IMR-90 (cell line): ENCODE results near the gene APPL2. TPM values are rescaled to one million over a fixed set of nuclear protein-coding genes. Genes with fewer than 3 reads are reported as not detected.

Source experiments
- ATAC-seq: fragments of 200-7000 bp; cut with Tn5 transposase; 2 replicates; pipeline ENCODE4 v1.9.1; 2020; ENCODE audit warnings: low read depth, mild to moderate bottlenecking, moderate library complexity
- BruUV-seq: library from RNA; stranded (reverse); fragments of 400-500 nt; replicated peaks from 2 replicates; lab custom pipeline; 2021; lab: Mats Ljungman, UMichigan
- CTCF ChIA-PET: fragments of 300-600 bp; formaldehyde crosslinking; extraction: SDS; loops from one replicate; lab custom pipeline; 2021; ENCODE audit warnings: antibody characterized with exemption; lab: Yijun Ruan, JAX
- POLR2A ChIA-PET: fragments of 300-600 bp; sonication (Branson Sonifier 250); formaldehyde crosslinking; loops from one replicate; lab custom pipeline; 2022; ENCODE audit warnings: antibody characterized with exemption; ENCODE audit not compliant: unreplicated experiment; lab: Charles Lee
- DNase-seq: peaks from one replicate; pipeline ENCODE4 v3.0.0; 2013
- H2AFZ ChIP-seq: replicated peaks from 2 replicates; pipeline ENCODE3; 2013; ENCODE audit warnings: low read length, mild to moderate bottlenecking; ENCODE audit not compliant: poor library complexity
- H2AK5ac ChIP-seq: 2 replicates; pipeline ENCODE4 v1.6.1; 2013; ENCODE audit warnings: low read depth, low read length, inconsistent platforms
- H2AK9ac ChIP-seq: replicated peaks from 2 replicates; pipeline ENCODE3; 2013; ENCODE audit warnings: mild to moderate bottlenecking, low read depth, low read length, moderate library complexity; ENCODE audit not compliant: poor library complexity
- H2BK120ac ChIP-seq: 2 replicates; pipeline ENCODE4 v1.6.1; 2013; ENCODE audit warnings: low read depth, low read length, inconsistent platforms
- H2BK15ac ChIP-seq: 3 replicates; pipeline ENCODE4 v1.6.1; 2013; ENCODE audit warnings: low read depth, low read length, inconsistent platforms
- H2BK20ac ChIP-seq: 2 replicates; pipeline ENCODE4 v1.6.1; 2013; ENCODE audit warnings: low read depth, mild to moderate bottlenecking, inconsistent platforms, low read length, moderate library complexity
- H2BK5ac ChIP-seq: 2 replicates; pipeline ENCODE4 v1.6.1; 2013; ENCODE audit warnings: mild to moderate bottlenecking, low read depth, low read length, inconsistent platforms; ENCODE audit not compliant: poor library complexity, severe bottlenecking
- H3K14ac ChIP-seq: replicated peaks from 2 replicates; pipeline ENCODE4 v1.6.1; 2013; ENCODE audit warnings: low read depth, low read length, inconsistent platforms
- H3K18ac ChIP-seq: 2 replicates; pipeline ENCODE4 v1.6.1; 2013; ENCODE audit warnings: low read depth, low read length, control low read depth
- H3K23ac ChIP-seq: 2 replicates; pipeline ENCODE4 v1.6.1; 2013; ENCODE audit warnings: low read depth, low read length, inconsistent platforms
- H3K27ac ChIP-seq: 2 replicates; pipeline ENCODE4 v1.5.1; 2013; ENCODE audit warnings: mild to moderate bottlenecking, control low read depth, low read length; ENCODE audit not compliant: insufficient read depth
- H3K27me3 ChIP-seq: 2 replicates; pipeline ENCODE4 v1.6.1; 2013; ENCODE audit warnings: low read length; ENCODE audit not compliant: control insufficient read depth, insufficient read depth
- H3K36me3 ChIP-seq: 2 replicates; pipeline ENCODE4 v1.6.1; 2013; ENCODE audit warnings: low read length, mixed read lengths; ENCODE audit not compliant: control insufficient read depth, insufficient read depth
- H3K4ac ChIP-seq: 2 replicates; pipeline ENCODE4 v1.6.1; 2013; ENCODE audit warnings: low read depth, low read length, inconsistent platforms
- H3K4me1 ChIP-seq: 2 replicates; pipeline ENCODE4 v1.6.1; 2013; ENCODE audit warnings: low read length, mixed read lengths; ENCODE audit not compliant: control insufficient read depth, insufficient read depth
- H3K4me2 ChIP-seq: 2 replicates; pipeline ENCODE4 v1.6.1; 2013; ENCODE audit warnings: low read depth, mild to moderate bottlenecking, control low read depth, low read length, moderate library complexity
- H3K4me3 ChIP-seq: 2 replicates; pipeline ENCODE4 v1.5.1; 2013; ENCODE audit warnings: low read depth, mild to moderate bottlenecking, control low read depth, low read length, moderate library complexity; ENCODE audit not compliant: insufficient read depth
- H3K56ac ChIP-seq: 2 replicates; pipeline ENCODE4 v1.6.1; 2013; ENCODE audit warnings: low read length, inconsistent platforms; ENCODE audit not compliant: insufficient read depth; ENCODE audit errors: extremely low read depth
- H3K79me1 ChIP-seq, 2 experiments: 2 replicates each; pipeline ENCODE4 v1.6.1; 2013; ENCODE audit warnings: low read length in 2 of 2, inconsistent platforms in 1 of 2, low read depth in 1 of 2
- H3K9ac ChIP-seq: 2 replicates; pipeline ENCODE4 v1.6.1; 2013; ENCODE audit warnings: low read depth, low read length, control low read depth
- H3K9me1 ChIP-seq: 2 replicates; pipeline ENCODE4 v1.6.1; 2013; ENCODE audit warnings: low read length, inconsistent platforms; ENCODE audit not compliant: insufficient read depth
- H3K9me3 ChIP-seq: 2 replicates; pipeline ENCODE4 v1.6.1; 2013; ENCODE audit warnings: low read length; ENCODE audit not compliant: control insufficient read depth, insufficient read depth
- H4K20me1 ChIP-seq: 2 replicates; pipeline ENCODE4 v1.6.1; 2013; ENCODE audit warnings: low read length, inconsistent platforms; ENCODE audit not compliant: insufficient read depth
- H4K5ac ChIP-seq: 2 replicates; pipeline ENCODE4 v1.6.1; 2013; ENCODE audit warnings: mild to moderate bottlenecking, low read depth, low read length, control low read depth
- H4K8ac ChIP-seq, 2 experiments: 2 replicates each; pipeline ENCODE4 v1.6.1; 2013; ENCODE audit warnings: low read depth in 2 of 2, low read length in 2 of 2, control low read depth in 1 of 2, inconsistent platforms in 1 of 2
- H4K91ac ChIP-seq: 2 replicates; pipeline ENCODE4 v1.6.1; 2013; ENCODE audit warnings: low read depth, low read length, inconsistent platforms; ENCODE audit not compliant: insufficient read depth
- MXI1 ChIP-seq: IDR thresholded peaks from 2 replicates; pipeline ENCODE4 v1.6.1; 2012; ENCODE audit warnings: low read depth, mild to moderate bottlenecking, low read length, moderate library complexity, borderline replicate concordance
- POLR2A ChIP-seq: IDR thresholded peaks from 2 replicates; pipeline ENCODE4 v1.6.1; 2012; ENCODE audit warnings: mild to moderate bottlenecking, low read depth, low read length
- WGBS, 2 experiments: methylation state at CpG; one replicate each; pipeline versions ENCODE4 v1.1.5 to v1.1.7; 2013; ENCODE audit warnings: missing lambda C conversion rate in 2 of 2; ENCODE audit not compliant: insufficient read length in 1 of 2; ENCODE audit errors: extremely low coverage in 2 of 2; 5-methylcytosine and 5-hydroxymethylcytosine counted together
- dilution Hi-C: fragments of 300-500 bp; cut with HindIII; formaldehyde crosslinking; loops from one replicate; pipeline ENCODE4 v1.14.3; 2018; ENCODE audit warnings: low sequenced_read_pairs; ENCODE audit not compliant: unreplicated experiment
- in situ Hi-C: fragments of 300-500 bp; cut with MboI; formaldehyde crosslinking; loops from 3 replicates; pipeline ENCODE4 v1.14.3; 2019; ENCODE audit warnings: low sequenced_read_pairs, inconsistent platforms, mixed read lengths
- intact Hi-C: fragments of 100-400 bp; cut with micrococcal nuclease; formaldehyde crosslinking; loops from 2 replicates; pipeline ENCODE4 v1.10.0; 2022
- polyA plus RNA-seq, 3 experiments: library from polyadenylated mRNA; depleted of rRNA; stranded (reverse); fragments of >200 nt; gene quantifications; 2 replicates each; pipeline ENCODE4 v1.2.3, GENCODE V29; 2012; ENCODE audit warnings: low replicate concordance in 1 of 3
- total RNA-seq: library from RNA; depleted of rRNA; stranded (reverse); fragments of >200 nt; gene quantifications from 2 replicates; pipeline ENCODE4 v1.2.3, GENCODE V29; 2012

The APPL2 gene
- total and polyA plus RNA-seq, 2 of the 4 experiments (the other 2 are of a cell fraction) = 42.3 to 65.8 TPM

GRCh38 chr12:105175397-105175990, 60.5 kb downstream of the APPL2 start:
- Histone ChIP-seq H4K8ac (no peak overlapping the region), H3K27me3 (no peaks in the 10 kb centered on the region), H2AK5ac (no peak overlapping the region), H3K9me3 (no peaks in the 10 kb centered on the region), H3K9me1 (0 out of 2 replicates have a peak, but pooled peaks cover 3% of the 10 kb centered on the region), H3K79me1 (peaks cover 2 to 3% of the 10 kb centered on the region in 2 experiments; a peak in 2 of 4 replicates), H3K9ac (no peak overlapping the region), H2AFZ (no peak overlapping the region), H3K36me3 (peaks cover 24% of the 10 kb centered on the region), H2BK20ac (no peak overlapping the region), H3K23ac (no peak overlapping the region), H3K18ac (no peak overlapping the region), H3K4me2 (no peak overlapping the region), H3K27ac (no peak overlapping the region), H2AK9ac (no peak overlapping the region), H4K20me1 (no peaks in the 10 kb centered on the region), H4K5ac (no peak overlapping the region), H3K4me1 (no peaks in the 10 kb centered on the region), H2BK5ac (no peak overlapping the region), H2BK15ac (no peak overlapping the region), H4K91ac (no peak overlapping the region), H3K14ac (no peak overlapping the region), H3K4me3 (no peak overlapping the region), H3K4ac (no peak overlapping the region), H2BK120ac (no peak overlapping the region), H3K56ac (no peak overlapping the region)
- no TSS peak for BruUV-seq
- dilution Hi-C loops (no loop called here), intact Hi-C loops (no loop called here), in situ Hi-C loops (no loop called here)
- DNase-seq (no peak), ATAC-seq (no peak)
- POLR2A ChIA-PET = no interaction called here
- 100% methylated on average over 1 of the region's 2 CpGs; no CpG with 5 or more reads in 1 of the 2 experiments for WGBS, 2 experiments
- CTCF ChIA-PET = no interaction called here
- TF ChIP-seq MXI1 (no peak), POLR2A (no peak)
